ENCODE results near the gene FXYD7. TPM values are rescaled to one million over a fixed set of nuclear protein-coding genes. Genes with fewer than 3 reads are reported as not detected.
A peak's percentile ranks its signal among the peaks of the same experiment; 100 is the strongest.

Gene FXYD7
- total and polyA plus RNA-seq, 9 of the 15 experiments (the other 6 are each of a cell fraction or from before 2014, with no cell fraction given) = 0.10 to 0.80 (median 0.31) TPM; not detected in 3

DNA sequence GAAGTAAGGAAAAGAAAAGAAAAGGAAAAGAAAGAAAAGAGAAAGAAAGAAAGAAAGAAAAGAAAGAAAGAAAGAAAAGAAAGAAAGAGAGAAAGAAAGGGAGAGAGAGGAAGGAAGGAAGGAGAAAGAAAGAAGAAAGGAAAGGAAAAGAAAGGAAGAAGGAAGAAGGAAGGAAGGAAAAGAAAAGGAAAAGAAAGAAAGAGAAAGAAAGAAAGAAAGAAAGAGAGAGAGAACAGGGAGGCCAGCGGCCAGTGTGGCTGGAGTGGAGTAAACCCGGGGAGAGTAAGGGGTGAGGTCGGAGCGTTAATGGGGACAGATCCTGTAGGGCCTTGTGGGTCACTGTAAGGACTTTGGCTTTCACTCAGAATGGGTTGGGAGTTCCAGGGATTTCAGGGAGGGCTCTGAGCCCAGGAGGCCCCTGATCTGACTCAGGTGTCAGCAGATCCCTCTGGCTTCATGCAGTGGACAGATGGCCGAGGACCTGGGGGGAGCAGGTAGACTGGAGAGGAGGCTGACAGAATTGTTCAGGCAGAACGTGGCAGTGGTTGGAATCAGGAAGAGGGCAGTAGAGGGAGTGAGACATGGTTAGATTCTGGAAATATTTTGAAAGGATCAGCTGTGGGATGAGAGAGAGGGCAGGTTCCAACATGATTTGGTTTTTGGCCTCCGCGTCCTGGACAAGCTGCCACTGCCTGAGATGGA lies 47.2 kb upstream of the FXYD7 start (continued):
- TF ChIP-seq, protein P1, sequence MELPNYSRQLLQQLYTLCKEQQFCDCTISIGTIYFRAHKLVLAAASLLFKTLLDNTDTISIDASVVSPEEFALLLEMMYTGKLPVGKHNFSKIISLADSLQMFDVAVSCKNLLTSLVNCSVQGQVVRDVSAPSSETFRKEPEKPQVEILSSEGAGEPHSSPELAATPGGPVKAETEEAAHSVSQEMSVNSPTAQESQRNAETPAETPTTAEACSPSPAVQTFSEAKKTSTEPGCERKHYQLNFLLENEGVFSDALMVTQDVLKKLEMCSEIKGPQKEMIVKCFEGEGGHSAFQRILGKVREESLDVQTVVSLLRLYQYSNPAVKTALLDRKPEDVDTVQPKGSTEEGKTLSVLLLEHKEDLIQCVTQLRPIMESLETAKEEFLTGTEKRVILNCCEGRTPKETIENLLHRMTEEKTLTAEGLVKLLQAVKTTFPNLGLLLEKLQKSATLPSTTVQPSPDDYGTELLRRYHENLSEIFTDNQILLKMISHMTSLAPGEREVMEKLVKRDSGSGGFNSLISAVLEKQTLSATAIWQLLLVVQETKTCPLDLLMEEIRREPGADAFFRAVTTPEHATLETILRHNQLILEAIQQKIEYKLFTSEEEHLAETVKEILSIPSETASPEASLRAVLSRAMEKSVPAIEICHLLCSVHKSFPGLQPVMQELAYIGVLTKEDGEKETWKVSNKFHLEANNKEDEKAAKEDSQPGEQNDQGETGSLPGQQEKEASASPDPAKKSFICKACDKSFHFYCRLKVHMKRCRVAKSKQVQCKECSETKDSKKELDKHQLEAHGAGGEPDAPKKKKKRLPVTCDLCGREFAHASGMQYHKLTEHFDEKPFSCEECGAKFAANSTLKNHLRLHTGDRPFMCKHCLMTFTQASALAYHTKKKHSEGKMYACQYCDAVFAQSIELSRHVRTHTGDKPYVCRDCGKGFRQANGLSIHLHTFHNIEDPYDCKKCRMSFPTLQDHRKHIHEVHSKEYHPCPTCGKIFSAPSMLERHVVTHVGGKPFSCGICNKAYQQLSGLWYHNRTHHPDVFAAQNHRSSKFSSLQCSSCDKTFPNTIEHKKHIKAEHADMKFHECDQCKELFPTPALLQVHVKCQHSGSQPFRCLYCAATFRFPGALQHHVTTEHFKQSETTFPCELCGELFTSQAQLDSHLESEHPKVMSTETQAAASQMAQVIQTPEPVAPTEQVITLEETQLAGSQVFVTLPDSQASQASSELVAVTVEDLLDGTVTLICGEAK (IDR thresholded peaks at IDR 0.05) = 0 out of 2 replicates have a peak, but pooled peaks have one; percentile 26
- TF ChIP-seq, protein P1 (CRISPR knock-in tag; IDR thresholded peaks at IDR 0.05) = no peak
- no peak for TF ChIP-seq CBFA2T3 (IDR thresholded peaks at IDR 0.05)
- TF ChIP-seq GATAD2A (IDR thresholded peaks at IDR 0.05) = no peak
- 0 out of 2 replicates have a peak, but pooled peaks have one; percentile 9 for TF ChIP-seq EHMT2 (IDR thresholded peaks at IDR 0.05)
- TF ChIP-seq NRF1 (conservative IDR thresholded peaks at IDR 0.05 in 1 of 2, IDR thresholded peaks at IDR 0.05 in 1 of 2) = no peak
- no peak for TF ChIP-seq PTBP1 (IDR thresholded peaks at IDR 0.05; ENCODE audit: low read depth, low read length)
- TF ChIP-seq RBM39 (optimal IDR thresholded peaks at IDR 0.05; ENCODE audit: low read depth, low read length) = peak; percentile 74
- 0 out of 2 replicates have a peak, but pooled peaks have one; percentile 16 for TF ChIP-seq ARID1B (IDR thresholded peaks at IDR 0.05)
- TF ChIP-seq PKNOX1 (IDR thresholded peaks at IDR 0.05) = peak; percentile 24; the same call in 1 of the 2 replicates
- TF ChIP-seq SMARCA5 (IDR thresholded peaks at IDR 0.05) = peak; percentile 15; the same call in 1 of the 2 replicates
- TF ChIP-seq ZNF764 (CRISPR knock-in tag; IDR thresholded peaks at IDR 0.05; ENCODE audit: low read depth) = no peak
